DMS 273 (cell line): ENCODE results near the gene FFAR4.

Experiments
- DNase-seq: peaks from one replicate; lab custom pipeline; 2025; ENCODE audit not compliant: unreplicated experiment; lab: John Stamatoyannopoulos, UW

Gene FFAR4

GRCh38 chr10:93599335-93599734 lies 32.9 kb downstream of the FFAR4 start:
- no peak for DNase-seq

DNA sequence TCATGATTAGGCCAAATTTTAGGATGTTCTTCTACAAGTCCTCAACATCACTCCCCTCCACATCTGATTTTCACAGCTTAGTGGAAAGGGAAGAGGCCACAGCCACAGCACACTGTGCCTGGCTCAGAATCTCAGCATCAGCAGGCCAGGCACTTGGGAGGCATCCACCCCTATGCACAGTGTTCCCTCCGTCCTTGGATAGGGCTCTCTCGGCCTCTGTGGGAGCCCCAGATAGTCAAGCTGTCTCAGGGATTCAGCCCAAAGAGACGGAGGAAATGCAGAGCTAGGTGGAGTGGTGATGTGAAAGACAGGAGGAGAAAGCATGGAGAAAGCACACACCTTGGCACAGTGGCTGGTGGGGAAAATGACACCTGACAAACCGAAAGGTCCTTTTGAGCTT lies 33.3 kb downstream of the FFAR4 start:
- no peak for DNase-seq

DNA sequence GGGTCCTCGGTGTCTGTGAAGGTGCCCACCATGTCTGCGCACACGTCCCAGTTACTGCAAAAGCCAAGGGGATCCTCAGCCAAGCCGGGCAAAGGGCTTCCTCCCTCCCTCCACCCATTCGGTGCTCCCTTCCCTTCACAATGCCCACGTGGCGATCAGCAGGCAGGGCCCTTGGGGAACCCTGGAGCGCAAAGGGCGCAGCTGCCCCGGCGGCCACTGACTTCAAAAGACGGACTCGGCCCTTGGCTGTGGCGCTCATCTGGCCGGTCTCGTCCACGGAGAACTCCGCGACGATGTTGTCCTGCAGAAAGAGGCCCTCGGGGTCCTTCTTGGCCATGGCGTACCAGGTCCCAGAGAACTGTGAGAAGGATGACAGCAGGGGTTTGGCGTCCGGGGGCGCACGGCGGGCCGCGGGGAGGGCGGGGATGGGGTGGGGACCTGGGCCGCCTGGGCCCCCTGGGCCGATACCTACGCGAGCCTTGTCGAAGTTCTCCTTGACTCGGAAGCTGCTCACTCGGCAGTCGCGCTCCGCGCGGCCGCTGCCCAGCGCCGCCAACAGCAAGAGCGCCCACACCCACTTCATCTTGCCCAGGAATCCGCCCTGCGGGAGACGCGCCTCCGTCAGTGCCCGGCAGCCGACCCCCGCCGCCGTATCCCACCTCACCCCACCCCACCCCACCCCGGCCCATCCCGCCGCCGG lies 34.1 kb downstream of the FFAR4 start:
- DNase-seq, result peak; percentile 51

- peak; percentile 51 for DNase-seq
Observed at GRCh38 chr10:93601146-93601773, 34.8 kb downstream of the FFAR4 start, which contains the start of gene RBP4. Gene RBP4 (minus strand): TSS chr10:93601235. CDS start chr10:93601028, 207 bp downstream.

DNA sequence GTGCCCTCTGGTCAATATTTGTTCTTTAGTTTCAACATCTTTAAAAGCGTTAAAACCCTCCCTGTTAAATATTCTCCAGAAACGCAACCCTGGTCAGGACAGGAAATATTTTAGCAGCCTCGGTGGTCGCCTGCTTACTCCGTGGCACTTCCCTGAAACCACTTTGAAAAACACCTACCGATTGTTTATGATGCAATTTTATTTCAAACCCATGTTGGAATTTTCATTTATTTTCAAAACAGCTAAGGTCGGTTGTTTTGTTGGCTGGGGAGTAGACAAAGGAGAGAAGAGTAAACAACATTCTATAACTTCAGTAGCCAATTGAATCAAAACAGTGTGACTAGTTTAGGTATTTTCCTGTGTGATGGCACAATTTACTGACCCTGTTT lies 35.3 kb downstream of the FFAR4 start:
- DNase-seq, result no peak

DNA sequence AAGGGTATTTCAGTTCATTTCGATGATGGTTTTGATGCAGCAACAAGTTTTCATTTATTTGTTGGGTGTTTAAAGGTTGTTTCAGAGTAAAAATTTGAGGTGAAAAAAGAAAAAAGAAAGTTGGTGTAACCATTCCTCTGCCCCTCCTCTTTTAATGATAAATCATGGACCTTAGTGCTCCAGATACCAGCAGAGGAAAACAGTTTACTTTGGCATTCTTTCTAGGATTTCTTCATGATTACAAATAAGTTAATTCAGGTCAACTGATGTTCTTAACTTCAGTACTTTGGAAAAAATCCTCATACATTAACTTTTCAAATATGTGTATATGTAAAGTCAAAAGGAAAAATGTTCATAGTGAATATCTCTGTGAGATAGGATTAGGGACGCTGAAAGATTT lies 36.6 kb downstream of the FFAR4 start:
- no peak for DNase-seq

DNA sequence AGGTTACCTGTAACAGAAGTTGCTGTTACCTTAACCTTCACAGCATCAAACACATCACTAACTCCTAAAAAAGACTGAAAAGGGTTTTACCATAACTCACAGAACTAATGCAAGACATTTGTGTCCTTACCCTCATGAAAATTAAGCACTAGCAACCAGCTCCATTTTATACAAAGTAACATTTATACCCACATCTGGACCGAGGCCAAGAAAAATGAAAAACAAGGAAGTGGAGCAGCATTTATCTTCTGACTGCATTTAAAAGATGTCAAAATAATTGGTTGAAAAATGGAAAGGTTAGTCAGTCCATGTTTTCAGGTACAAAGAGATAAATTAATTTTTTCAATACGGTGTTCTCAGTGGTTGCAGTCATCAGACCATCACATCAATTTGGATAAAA lies 37.7 kb downstream of the FFAR4 start:
- peak; percentile 49 for DNase-seq

DNA sequence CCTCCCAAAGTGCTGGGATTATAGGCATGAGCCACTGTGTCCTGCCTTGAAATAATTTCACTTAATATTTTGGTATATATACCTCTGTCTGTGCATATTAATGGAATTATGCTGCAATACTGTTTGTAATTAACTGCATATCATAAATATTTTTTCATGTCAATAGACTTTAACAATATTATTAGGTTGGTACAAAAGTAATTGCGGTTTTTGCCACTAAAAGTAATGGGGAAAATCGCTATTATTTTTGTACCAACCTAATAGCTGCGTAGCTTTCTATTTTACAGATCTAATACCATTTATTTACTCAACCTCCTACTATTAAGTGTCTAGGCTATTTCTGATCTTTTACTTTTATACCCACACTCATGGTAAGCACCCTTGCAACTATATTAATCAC lies 42.0 kb downstream of the FFAR4 start:
- DNase-seq, result no peak

GRCh38 chr10:93612311-93612710 lies 45.8 kb downstream of the FFAR4 start, which contains the start of gene PDE6C:
Gene PDE6C (plus strand): TSS chr10:93612537. CDS start chr10:93612726, 189 bp downstream.
- no peak for DNase-seq

GRCh38 chr10:93613126-93613525 lies 46.7 kb downstream of the FFAR4 start:
- DNase-seq, result no peak

DNA sequence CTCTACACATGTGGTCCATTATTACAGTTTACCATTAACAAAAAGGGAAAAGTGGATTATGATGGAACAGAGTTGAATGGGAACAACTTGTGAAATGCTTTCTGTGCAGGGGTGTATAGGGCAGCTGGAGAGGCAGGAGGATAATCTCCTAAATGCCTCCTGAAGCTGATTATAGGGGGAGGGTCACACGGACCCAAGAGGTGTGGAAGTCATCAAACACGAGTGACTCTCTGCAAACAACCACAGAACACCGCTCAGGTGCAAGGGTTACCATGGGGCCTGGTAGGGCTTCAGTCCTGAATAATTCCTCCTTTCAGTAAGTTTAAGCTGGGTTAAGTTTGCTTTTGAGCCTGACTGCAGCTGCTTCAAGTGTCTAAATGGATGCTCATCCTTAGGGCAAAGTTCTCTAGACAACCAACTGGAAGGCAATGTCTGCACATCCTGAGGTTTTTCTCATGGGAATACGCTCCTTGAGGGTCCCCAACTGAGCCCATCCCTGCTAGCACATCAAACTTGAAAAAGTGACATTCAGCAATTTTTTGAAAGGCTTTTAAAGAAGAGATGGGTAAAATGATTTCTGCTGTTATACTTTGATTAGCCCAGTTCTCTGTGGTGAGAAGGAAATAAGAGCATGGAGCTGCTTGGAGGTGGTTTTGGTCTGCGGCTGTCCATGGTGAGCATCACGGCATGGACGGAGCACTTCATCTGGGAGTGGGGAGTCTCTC lies 47.8 kb downstream of the FFAR4 start:
- no peak for DNase-seq

- no peak for DNase-seq
Observed at GRCh38 chr10:93615576-93616235, 49.2 kb downstream of the FFAR4 start.

DNA sequence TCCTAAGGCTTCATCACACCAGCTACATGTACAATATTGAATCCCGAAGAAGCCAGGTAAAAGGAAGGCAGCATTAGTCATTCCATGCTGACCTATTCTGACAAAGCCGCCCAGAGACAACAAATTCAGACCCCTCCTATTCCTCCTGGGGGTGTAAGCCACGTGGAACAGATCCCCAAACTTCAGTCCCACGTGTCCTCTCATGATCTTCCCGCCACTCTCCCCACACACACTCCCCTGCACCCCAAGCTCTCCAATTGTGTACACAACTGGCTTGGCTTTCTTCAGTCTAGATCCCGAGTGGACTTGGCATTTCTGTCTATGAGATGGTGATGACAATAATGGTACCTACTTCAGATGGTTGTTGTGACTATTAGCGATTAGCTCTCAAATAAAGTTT lies 54.5 kb downstream of the FFAR4 start:
- no peak for DNase-seq

- DNase-seq, result no peak
Observed at GRCh38 chr10:93622942-93623341, 56.5 kb downstream of the FFAR4 start.

- no peak for DNase-seq
Observed at GRCh38 chr10:93628858-93629257, 62.4 kb downstream of the FFAR4 start.

DNA sequence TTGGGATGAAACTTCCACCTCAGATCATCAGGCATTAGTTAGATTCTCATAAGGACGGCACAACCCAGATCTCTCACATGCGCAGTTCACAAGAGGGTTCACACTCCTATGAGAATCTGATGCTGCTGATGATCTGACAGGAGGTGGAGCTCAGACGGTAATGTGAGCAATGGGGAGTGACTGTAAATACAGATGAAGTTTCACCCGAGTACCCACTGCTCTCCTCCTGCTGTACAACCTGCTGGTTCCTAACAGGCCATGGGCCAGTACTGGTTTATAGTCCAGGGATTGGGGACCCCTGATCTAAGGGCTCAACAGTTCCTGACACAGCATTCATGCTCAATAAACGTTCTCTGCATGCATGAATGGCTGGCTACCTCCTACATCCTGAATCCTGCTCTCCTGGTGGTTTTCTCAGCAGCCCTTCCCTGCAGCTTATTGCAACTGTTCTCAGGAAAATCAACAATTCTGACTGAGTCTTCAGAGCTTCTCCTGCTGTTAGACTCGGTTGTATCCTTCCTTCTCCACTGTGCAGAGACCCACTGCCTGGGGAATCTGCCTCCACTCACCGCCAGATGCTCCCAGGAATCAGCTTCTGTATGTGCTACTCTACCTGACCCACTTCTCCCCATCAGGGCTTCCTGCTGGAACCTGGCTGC lies 63.3 kb downstream of the FFAR4 start:
- peak; percentile 66 for DNase-seq

DNA sequence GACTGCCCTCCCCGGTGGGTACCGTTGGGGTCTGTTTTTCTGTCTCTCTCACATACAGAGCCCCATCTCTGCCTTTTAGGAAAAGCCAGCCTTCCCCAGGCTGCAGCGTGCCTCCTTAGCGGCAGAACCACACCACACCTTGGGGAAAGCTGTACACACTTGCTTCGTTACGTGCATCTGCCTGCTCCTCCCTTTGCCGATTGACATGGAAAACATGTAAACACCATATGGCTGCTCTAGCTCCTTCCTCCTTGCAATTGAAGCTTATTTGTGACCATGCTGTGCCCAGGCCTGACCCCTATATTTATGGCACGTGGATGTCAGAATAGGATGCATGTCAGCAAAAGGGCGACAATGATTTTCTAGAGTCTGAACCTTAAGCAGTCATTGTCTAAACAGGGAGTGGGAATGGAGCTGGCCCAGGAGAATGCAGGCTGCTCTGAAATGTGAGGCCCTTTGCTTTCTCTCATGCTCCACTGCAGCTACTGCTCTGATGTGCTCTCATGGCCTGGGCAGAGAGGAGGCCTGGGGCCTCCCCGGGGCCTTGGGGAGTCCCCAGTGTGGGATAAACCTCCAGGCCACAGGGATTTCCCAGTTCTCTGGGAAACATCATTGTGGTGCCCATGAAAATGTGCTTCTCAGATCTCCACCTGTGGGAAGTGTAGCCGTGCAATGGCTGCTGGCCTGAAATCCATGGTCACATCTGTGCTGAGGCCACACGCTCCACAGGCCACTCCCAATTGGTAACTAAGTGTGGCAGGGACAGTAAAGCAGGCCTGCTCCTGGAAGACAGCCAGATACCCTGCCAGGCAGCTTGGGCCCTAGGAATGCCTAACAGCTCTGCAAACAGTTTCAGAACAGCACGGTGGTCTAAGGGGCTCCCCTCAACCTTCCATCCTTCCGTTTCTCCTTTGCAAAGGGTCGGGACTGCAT lies 64.4 kb downstream of the FFAR4 start:
- DNase-seq, result peak; percentile 78
